ENCODE data around the gene PVR.

Gene PVR

GRCh38 chr19:44645407-44646048 is 1.8 kb downstream of the PVR start:
- no peak for TF ChIP-seq CTCF (IDR thresholded peaks at IDR 0.05)

GRCh38 chr19:44646049-44646416 is 2.3 kb downstream of the PVR start:
- TF ChIP-seq CTCF (IDR thresholded peaks at IDR 0.05), result no peak

- no peak for TF ChIP-seq CTCF (IDR thresholded peaks at IDR 0.05)
Observed at GRCh38 chr19:44647144-44647543, 3.4 kb downstream of the PVR start.

GRCh38 chr19:44648631-44649251 is 5.0 kb downstream of the PVR start:
- no peak for TF ChIP-seq CTCF (IDR thresholded peaks at IDR 0.05)

- TF ChIP-seq CTCF (IDR thresholded peaks at IDR 0.05), result no peak
Observed at GRCh38 chr19:44649578-44650145, 6.0 kb downstream of the PVR start.

GRCh38 chr19:44653343-44653742 is 9.6 kb downstream of the PVR start:
- no peak for TF ChIP-seq CTCF (IDR thresholded peaks at IDR 0.05)

- peak; percentile 44 for TF ChIP-seq CTCF (IDR thresholded peaks at IDR 0.05)
Observed at GRCh38 chr19:44653977-44654774, 10.5 kb downstream of the PVR start.
